ENCODE results near the gene NDUFB4. TPM values are rescaled to one million over a fixed set of nuclear protein-coding genes. Genes with fewer than 3 reads are reported as not detected.

Gene NDUFB4
- total RNA-seq, 1 donor from 2014 or later, result 107 TPM

DNA sequence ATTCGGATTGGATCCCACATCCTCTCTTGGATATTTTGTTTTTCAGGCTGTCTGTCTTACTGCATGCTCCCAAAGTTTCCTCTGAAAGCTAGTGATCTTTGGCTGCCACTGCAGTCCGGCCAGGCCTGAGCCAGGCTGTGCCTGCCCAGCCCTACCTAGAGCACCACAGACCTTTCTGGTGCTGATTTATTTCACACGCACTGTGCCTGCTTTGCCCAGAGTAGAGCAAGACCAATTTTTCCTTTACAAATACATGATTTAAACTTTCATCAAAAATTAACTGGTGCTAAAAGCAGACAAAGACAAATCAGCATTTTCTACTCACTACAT, 28.0 kb upstream of the NDUFB4 start:
- no peaks in the 10 kb centered on the region for H3K27me3 ChIP-seq (ENCODE audit: insufficient read depth, low read length)
- H3K27ac Mint-ChIP-seq (ENCODE audit: unreplicated experiment), result peak overlapping the region; percentile 78

DNA sequence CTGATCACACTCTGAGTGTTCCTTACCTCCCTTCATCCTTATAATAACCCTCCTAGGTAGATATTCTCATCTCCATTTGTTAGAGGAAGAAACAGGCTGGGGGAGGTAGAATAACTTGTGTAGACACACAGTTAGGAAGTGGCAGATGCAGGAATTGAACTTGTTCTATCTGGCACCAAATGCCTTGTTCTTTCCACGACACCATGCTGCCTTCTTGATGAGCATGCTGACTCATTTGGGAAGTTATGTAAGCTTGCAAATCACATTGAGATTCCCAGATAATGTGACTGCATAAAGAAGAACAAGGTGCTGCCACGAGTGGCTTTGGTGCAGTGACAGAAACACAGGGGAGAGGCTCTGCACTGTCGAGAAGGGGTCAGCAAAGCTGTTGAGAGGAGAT, 27.5 kb upstream of the NDUFB4 start:
- Histone ChIP-seq H2AFZ (ENCODE audit: low read depth, low read length) (peak overlapping the region; percentile 19), H3K9me3 (ENCODE audit: insufficient read depth, low read depth, low read length) (no peaks in the 10 kb centered on the region), H4K20me1 (ENCODE audit: insufficient read depth, low read length) (no peaks in the 10 kb centered on the region), H3K27me3 (ENCODE audit: insufficient read depth, low read length) (no peaks in the 10 kb centered on the region), H3K4me3 (ENCODE audit: insufficient read depth, low read depth, low read length) (no peak overlapping the region), H3K27ac (ENCODE audit: low read depth, low read length) (no peak overlapping the region), H3K36me3 (ENCODE audit: insufficient read depth, low read length) (no peaks in the 10 kb centered on the region), H3K4me1 (ENCODE audit: insufficient read depth, low read length) (peaks cover 8% of the 10 kb centered on the region), H3K9ac (ENCODE audit: low read length) (peak overlapping the region; percentile 34), H3K4me2 (ENCODE audit: low read length) (no peak overlapping the region), H3K79me2 (ENCODE audit: insufficient read depth, low read length) (no peaks in the 10 kb centered on the region)
- FAIRE-seq (no peak), DNase-seq (ENCODE audit: low read depth) (peak; percentile 44)
- TF ChIP-seq EZH2 (IDR thresholded peaks at IDR 0.05; ENCODE audit: insufficient read depth, low read length), result no peak
- TF ChIP-seq, protein P1, sequence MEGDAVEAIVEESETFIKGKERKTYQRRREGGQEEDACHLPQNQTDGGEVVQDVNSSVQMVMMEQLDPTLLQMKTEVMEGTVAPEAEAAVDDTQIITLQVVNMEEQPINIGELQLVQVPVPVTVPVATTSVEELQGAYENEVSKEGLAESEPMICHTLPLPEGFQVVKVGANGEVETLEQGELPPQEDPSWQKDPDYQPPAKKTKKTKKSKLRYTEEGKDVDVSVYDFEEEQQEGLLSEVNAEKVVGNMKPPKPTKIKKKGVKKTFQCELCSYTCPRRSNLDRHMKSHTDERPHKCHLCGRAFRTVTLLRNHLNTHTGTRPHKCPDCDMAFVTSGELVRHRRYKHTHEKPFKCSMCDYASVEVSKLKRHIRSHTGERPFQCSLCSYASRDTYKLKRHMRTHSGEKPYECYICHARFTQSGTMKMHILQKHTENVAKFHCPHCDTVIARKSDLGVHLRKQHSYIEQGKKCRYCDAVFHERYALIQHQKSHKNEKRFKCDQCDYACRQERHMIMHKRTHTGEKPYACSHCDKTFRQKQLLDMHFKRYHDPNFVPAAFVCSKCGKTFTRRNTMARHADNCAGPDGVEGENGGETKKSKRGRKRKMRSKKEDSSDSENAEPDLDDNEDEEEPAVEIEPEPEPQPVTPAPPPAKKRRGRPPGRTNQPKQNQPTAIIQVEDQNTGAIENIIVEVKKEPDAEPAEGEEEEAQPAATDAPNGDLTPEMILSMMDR (IDR thresholded peaks at IDR 0.05; ENCODE audit: insufficient read depth, low read depth, low read length), result no peak
- no peak overlapping the region for H3K4me3 Mint-ChIP-seq (ENCODE audit: unreplicated experiment)
- peak overlapping the region; percentile 47 for H3K27ac Mint-ChIP-seq (ENCODE audit: unreplicated experiment)
- H3K4me1 Mint-ChIP-seq (ENCODE audit: low read depth, unreplicated experiment), result peaks cover 12% of the 10 kb centered on the region
- H3K27me3 Mint-ChIP-seq (ENCODE audit: low read depth, unreplicated experiment), result no peaks in the 10 kb centered on the region
- no peaks in the 10 kb centered on the region for H3K9me3 Mint-ChIP-seq (ENCODE audit: unreplicated experiment)
- no peaks in the 10 kb centered on the region for H3K36me3 Mint-ChIP-seq (ENCODE audit: low read depth, unreplicated experiment)

More for the DNA sequence above, 28.0 kb upstream of the NDUFB4 start:
- TF ChIP-seq, protein P1 (IDR thresholded peaks at IDR 0.05; ENCODE audit: insufficient read depth, low read depth, low read length), result no peak
- TF ChIP-seq EZH2 (IDR thresholded peaks at IDR 0.05; ENCODE audit: insufficient read depth, low read length), result no peak
- H3K4me3 Mint-ChIP-seq (ENCODE audit: unreplicated experiment), result no peak overlapping the region
- peak overlapping the region; percentile 71 for H3K4me2 ChIP-seq (ENCODE audit: low read length)
- no peak overlapping the region for H3K27ac ChIP-seq (ENCODE audit: low read depth, low read length)
- H4K20me1 ChIP-seq (ENCODE audit: insufficient read depth, low read length), result no peaks in the 10 kb centered on the region
- DNase-seq (ENCODE audit: low read depth) (no peak), FAIRE-seq (no peak)
- H3K9ac ChIP-seq (ENCODE audit: low read length), result peak overlapping the region; percentile 34
- H3K36me3 Mint-ChIP-seq (ENCODE audit: low read depth, unreplicated experiment), result no peaks in the 10 kb centered on the region
- H3K27me3 Mint-ChIP-seq (ENCODE audit: low read depth, unreplicated experiment), result no peaks in the 10 kb centered on the region
- H3K9me3 Mint-ChIP-seq (ENCODE audit: unreplicated experiment), result no peaks in the 10 kb centered on the region
- peaks cover 12% of the 10 kb centered on the region for H3K4me1 Mint-ChIP-seq (ENCODE audit: low read depth, unreplicated experiment)
- H3K4me3 ChIP-seq (ENCODE audit: insufficient read depth, low read depth, low read length), result no peak overlapping the region
- H2AFZ ChIP-seq (ENCODE audit: low read depth, low read length), result peak overlapping the region; percentile 19
- no peaks in the 10 kb centered on the region for H3K79me2 ChIP-seq (ENCODE audit: insufficient read depth, low read length)
- no peaks in the 10 kb centered on the region for H3K36me3 ChIP-seq (ENCODE audit: insufficient read depth, low read length)
- H3K4me1 ChIP-seq (ENCODE audit: insufficient read depth, low read length), result peaks cover 8% of the 10 kb centered on the region
- H3K9me3 ChIP-seq (ENCODE audit: insufficient read depth, low read depth, low read length), result no peaks in the 10 kb centered on the region

DNA sequence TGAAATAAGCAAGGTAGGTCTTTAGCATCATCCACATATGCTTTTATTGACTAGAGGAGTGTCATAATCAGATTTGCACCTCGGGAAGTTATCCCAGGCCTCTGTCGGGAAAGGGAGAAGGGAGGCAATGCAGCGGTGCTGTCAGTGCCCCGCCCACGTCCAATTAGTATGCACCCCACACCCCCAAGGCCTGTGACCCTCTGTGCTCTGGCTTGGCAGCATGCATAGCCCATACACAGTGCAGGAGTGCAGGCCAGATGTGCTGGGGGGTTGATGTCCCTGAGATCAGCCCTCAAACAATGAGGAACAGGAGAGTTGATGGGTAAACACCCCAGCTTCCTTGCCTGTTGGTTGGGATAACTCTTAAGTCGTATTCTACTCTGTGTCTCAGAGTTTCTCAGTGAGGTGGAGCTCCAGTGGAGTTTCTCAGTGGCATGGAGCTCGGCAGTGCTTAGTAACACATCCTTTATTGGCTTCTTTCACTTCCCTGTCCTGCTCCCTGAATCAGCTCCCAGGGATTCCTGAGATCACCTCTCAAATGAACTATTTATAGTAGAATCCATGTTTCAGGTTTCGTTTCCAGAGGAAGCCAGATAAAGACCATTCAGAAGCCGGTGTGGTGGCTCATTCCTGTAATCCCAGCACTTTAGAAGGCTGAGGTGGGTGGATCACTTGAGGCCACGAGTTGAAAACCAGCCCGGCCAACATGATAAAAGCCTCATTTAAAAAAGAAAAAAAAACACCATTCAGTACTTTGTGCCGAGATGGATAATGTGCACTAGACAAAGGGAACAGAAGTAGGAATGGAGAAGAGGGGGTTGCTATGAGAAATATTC, 26.7 kb upstream of the NDUFB4 start:
- peak overlapping the region; percentile 32 for H2AFZ ChIP-seq (ENCODE audit: low read depth, low read length)
- Mint-ChIP-seq H3K9me3 (ENCODE audit: unreplicated experiment) (peaks cover 3% of the 10 kb centered on the region), H3K4me1 (ENCODE audit: low read depth, unreplicated experiment) (peaks cover 12% of the 10 kb centered on the region), H3K27me3 (ENCODE audit: low read depth, unreplicated experiment) (no peaks in the 10 kb centered on the region), H3K4me3 (ENCODE audit: unreplicated experiment) (no peak overlapping the region), H3K36me3 (ENCODE audit: low read depth, unreplicated experiment) (no peaks in the 10 kb centered on the region), H3K27ac (ENCODE audit: unreplicated experiment) (no peak overlapping the region)
- peak overlapping the region; percentile 61 for H3K4me2 ChIP-seq (ENCODE audit: low read length)
- no peaks in the 10 kb centered on the region for H3K9me3 ChIP-seq (ENCODE audit: insufficient read depth, low read depth, low read length)
- peak; percentile 70 for DNase-seq (ENCODE audit: low read depth)
- FAIRE-seq, result no peak
- no peak overlapping the region for H3K27ac ChIP-seq (ENCODE audit: low read depth, low read length)
- peaks cover 8% of the 10 kb centered on the region for H3K4me1 ChIP-seq (ENCODE audit: insufficient read depth, low read length)
- H3K27me3 ChIP-seq (ENCODE audit: insufficient read depth, low read length), result no peaks in the 10 kb centered on the region
- H3K79me2 ChIP-seq (ENCODE audit: insufficient read depth, low read length), result no peaks in the 10 kb centered on the region
- no peaks in the 10 kb centered on the region for H4K20me1 ChIP-seq (ENCODE audit: insufficient read depth, low read length)
- no peak overlapping the region for H3K4me3 ChIP-seq (ENCODE audit: insufficient read depth, low read depth, low read length)
- no peaks in the 10 kb centered on the region for H3K36me3 ChIP-seq (ENCODE audit: insufficient read depth, low read length)
- H3K9ac ChIP-seq (ENCODE audit: low read length), result no peak overlapping the region
- TF ChIP-seq, protein P1 (IDR thresholded peaks at IDR 0.05; ENCODE audit: insufficient read depth, low read depth, low read length), result no peak
- no peak for TF ChIP-seq EZH2 (IDR thresholded peaks at IDR 0.05; ENCODE audit: insufficient read depth, low read length)

All from astrocyte (in vitro differentiated cells and primary cell).